ENCODE measurements around the gene DISP3. TPM values are rescaled to one million over a fixed set of nuclear protein-coding genes. Genes with fewer than 3 reads are reported as not detected.
A peak's percentile ranks its signal among the peaks of the same experiment; 100 is the strongest.

The DISP3 gene
- total and polyA plus RNA-seq, 9 donors, result 0.08 to 0.36 (median 0.23) TPM; not detected in 5

- Histone ChIP-seq H3K4me3 (no peak overlapping the region), H3K27me3 (no peaks in the 10 kb centered on the region), H3K36me3 (no peaks in the 10 kb centered on the region), H3K9me3 (no peaks in the 10 kb centered on the region), H3K4me1 (ENCODE audit: insufficient read depth) (no peaks in the 10 kb centered on the region), H3K27ac (no peak overlapping the region)
- TF ChIP-seq CTCF (IDR thresholded peaks at IDR 0.05), result no peak
- no peak for TF ChIP-seq EP300 (IDR thresholded peaks at IDR 0.05)
- TF ChIP-seq POLR2A (IDR thresholded peaks at IDR 0.05), result no peak
- WGBS, 3 donors, result 28 to 55% (median 39%) methylated on average over 40 to 48 of the region's 48 CpGs
- peak in 1 of 5 donors; percentile 37 for DNase-seq
- intact Hi-C loops (cut with DNase I), result no loop called here
Measured at GRCh38 chr1:11501491-11501897, 22.5 kb downstream of the DISP3 start.

GRCh38 chr1:11501906-11502485, 23.0 kb downstream of the DISP3 start:
- intact Hi-C loops (cut with DNase I), result no loop called here
- Histone ChIP-seq H3K4me1 (ENCODE audit: insufficient read depth) (no peaks in the 10 kb centered on the region), H3K4me3 (no peak overlapping the region), H3K36me3 (no peaks in the 10 kb centered on the region), H3K27me3 (no peaks in the 10 kb centered on the region), H3K9me3 (no peaks in the 10 kb centered on the region), H3K27ac (no peak overlapping the region)
- DNase-seq, result peak in 1 of 5 donors; percentile 15
- WGBS, 3 donors, result 70 to 84% (median 82%) methylated on average over 19 of the region's 19 CpGs
- TF ChIP-seq CTCF (IDR thresholded peaks at IDR 0.05) (no peak), EP300 (IDR thresholded peaks at IDR 0.05) (no peak), POLR2A (IDR thresholded peaks at IDR 0.05) (no peak)

- Histone ChIP-seq H3K4me1 (ENCODE audit: insufficient read depth) (no peaks in the 10 kb centered on the region), H3K27ac (no peak overlapping the region), H3K4me3 (no peak overlapping the region), H3K27me3 (no peaks in the 10 kb centered on the region), H3K9me3 (no peaks in the 10 kb centered on the region), H3K36me3 (no peaks in the 10 kb centered on the region)
- WGBS, 3 donors, result 92 to 98% (median 96%) methylated on average over 5 of the region's 5 CpGs
- TF ChIP-seq EP300 (IDR thresholded peaks at IDR 0.05), result no peak
- TF ChIP-seq CTCF (IDR thresholded peaks at IDR 0.05), result no peak
- TF ChIP-seq POLR2A (IDR thresholded peaks at IDR 0.05), result no peak
- intact Hi-C loops (cut with DNase I), result no loop called here
- peak in 1 of 5 donors; percentile 1 for DNase-seq
Measured at GRCh38 chr1:11502516-11502915, 23.6 kb downstream of the DISP3 start.

- H3K27me3 ChIP-seq, result no peaks in the 10 kb centered on the region
- H3K4me1 ChIP-seq (ENCODE audit: insufficient read depth), result no peaks in the 10 kb centered on the region
- no peaks in the 10 kb centered on the region for H3K36me3 ChIP-seq
- H3K9me3 ChIP-seq, result no peaks in the 10 kb centered on the region
- intact Hi-C loops (cut with DNase I), result no loop called here
- DNase-seq, result no peak
- 83 to 91% (median 89%) methylated on average over 3 of the region's 3 CpGs for WGBS, 3 donors
- TF ChIP-seq POLR2A (IDR thresholded peaks at IDR 0.05) (no peak), CTCF (IDR thresholded peaks at IDR 0.05) (no peak), EP300 (IDR thresholded peaks at IDR 0.05) (no peak)
- H3K4me3 ChIP-seq, result no peak overlapping the region
- no peak overlapping the region for H3K27ac ChIP-seq
Measured at GRCh38 chr1:11504599-11504998, 25.6 kb downstream of the DISP3 start.

Data from ovary (tissue), 9 donors.